GM18868 (cell line): ENCODE data around the gene RELT.

Source experiments
- ATAC-seq: cut with Tn5 transposase; IDR thresholded peaks from one replicate; pipeline ENCODE4 v1.9.1; 2021; ENCODE audit warnings: mild to moderate bottlenecking, moderate library complexity; ENCODE audit not compliant: unreplicated experiment

Gene RELT

DNA sequence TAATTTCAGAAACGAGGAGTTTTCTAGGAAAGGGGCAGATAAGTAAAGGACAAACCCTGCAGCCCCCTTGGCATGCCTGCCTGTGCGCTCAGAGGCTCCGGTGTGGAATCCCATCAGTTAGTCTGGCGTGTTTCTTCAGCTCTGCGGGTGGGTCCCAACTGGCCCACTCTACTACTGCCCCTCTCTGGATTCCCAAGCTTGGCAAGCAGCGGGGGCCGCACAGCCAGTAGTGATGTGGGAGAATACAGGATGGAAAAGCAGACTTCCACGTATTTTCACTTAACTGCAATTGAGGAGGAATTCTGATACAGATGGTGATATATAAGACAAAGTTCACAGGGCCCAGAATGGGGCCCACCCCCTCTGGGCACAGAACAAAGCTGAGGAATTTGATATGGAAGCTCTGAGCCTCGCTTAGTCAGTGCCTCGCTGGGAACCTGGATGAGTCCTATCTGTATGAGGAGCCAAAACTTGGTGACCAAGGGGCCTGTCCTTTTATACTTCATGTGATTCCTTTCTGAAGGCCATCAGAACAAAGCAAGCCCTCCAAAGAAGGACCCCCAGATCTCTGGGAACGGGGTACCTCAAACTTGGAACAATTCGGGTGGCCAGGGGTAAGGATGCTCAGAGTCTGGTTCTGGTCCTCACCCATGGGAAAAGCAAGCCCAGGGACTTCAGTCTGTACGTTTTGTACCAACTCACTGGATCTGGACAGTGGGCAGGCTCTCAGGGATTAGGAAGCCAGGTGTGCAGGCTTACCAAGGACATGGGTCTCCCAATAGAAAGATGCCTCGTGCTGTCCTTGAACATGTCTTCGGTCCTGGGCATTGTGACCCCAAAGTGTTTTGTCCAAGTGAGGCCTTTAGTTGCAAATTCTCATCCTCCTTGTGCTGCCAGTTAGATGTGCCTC lies 26.0 kb downstream of the RELT start:
- no peak for ATAC-seq

DNA sequence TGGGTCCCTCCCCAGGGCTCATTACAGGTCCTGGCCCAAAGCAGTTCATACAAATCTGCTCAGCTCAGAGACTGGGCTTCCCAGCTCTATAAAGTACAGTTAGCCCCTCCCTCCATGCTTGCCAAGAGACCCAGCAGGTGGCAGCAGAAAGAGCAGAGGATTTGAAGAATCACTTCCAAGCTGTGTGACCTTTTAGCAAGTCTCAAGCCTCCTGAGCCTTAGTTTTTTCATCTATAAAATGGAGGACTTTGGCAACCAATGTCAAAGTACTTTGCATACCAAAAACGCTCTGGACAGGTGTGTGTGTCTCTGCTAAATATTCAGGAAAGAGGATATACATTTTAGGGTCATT lies 26.6 kb downstream of the RELT start:
- ATAC-seq = no peak

DNA sequence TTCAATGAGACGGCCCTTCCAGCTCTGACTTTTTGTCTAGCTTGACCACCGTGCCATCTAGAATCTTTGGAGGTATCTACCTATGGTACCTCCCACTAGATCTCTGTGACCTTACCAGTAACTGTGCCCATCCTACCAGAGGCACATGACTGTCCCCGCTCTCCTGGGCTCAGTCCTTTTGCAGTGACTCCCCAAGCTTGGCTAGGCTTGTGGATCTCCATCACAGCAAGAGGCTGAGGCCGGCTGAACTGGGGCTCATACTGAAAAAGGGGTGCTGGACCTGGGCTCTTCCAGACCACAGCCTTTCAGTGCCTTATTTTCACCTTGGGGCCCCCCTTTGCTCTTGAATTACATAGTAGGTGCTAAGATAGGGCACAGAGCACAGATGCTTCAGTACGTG lies 27.3 kb downstream of the RELT start:
- no peak for ATAC-seq

DNA sequence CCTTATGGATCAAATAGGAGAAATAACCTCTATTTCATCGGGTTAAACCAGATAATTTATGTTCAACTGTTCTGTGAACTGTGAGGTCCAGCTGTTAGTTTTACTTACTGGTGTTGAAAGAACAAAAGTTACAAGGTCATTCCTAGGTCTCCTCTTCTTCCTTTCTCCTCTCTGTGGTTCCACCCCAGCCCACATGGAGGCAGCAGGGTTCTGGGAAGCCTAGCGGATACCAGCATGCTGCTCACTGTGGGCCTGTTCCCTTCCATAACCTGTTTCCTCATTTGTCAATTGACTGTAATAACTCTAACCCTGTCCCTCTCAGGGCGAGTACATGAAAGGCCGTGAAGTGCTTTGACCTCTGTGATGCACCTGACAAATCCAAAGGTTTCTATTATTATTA lies 27.8 kb downstream of the RELT start:
- no peak for ATAC-seq

DNA sequence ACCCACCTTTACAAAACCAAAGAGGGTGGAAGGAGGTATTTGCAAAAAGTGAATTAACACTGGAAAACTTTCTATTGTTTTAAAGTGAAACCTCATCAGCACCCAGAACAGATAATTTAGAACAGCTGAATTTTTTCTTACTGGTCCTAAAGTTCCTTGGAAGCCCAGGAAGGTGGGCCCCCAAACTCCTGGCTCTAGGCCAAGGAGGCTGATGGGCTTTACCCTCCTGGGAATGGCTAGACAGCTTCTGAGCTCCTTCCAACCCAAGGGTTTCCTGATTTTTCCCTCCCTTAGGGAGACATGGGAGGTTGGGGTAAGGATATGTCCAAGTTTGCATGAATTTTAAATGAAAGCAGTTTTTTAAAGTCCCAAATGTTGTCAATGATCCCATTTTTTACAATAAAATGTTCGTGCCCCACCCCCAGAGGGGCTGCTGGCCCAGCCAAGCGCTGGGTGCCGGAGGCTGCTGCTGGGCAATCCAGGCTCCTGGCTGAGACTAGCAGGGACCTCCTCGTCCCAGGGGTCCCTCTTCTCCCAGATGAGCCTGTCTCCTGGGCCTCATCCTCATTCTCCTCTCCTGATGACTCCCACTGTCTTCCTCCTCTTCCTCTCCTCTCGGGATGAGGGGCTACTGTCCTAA lies 28.4 kb downstream of the RELT start:
- no peak for ATAC-seq

DNA sequence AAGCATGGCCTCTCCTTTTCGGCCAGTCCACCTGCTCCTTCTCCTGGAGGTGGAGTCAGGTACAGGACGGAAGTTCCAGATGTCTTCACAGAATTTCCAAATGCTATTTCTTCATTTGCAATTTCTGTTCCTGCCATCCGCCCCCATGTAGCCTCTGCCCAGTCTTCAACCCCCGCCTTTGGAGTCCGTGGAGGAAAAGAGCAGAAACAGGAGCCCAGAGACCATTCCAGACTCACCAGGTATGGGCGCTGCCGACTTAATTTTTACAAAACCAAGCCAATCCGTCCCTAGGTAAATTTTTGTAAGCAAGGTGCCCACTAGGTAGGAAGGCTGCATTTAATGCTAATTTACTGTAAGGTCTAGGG lies 28.9 kb downstream of the RELT start:
- ATAC-seq = no peak

DNA sequence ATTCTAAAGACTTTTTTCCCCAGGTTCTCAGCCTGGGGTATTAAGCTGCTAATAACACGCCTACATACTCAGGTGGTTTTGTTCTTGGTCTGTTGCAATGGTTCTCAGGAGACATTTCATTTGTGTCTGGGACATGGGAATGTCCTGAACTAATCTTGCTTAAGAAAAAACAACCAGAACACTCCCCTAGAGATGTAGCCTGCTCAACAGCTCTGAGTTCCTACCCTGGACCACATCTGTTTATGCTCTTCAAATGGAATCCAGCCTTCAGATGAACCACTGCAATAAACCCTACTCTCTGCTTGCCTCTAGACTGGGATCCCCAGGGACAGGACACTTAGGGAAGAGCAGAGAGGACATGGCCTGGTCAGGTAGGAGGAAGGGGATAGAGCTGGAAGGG lies 29.9 kb downstream of the RELT start:
- no peak for ATAC-seq

DNA sequence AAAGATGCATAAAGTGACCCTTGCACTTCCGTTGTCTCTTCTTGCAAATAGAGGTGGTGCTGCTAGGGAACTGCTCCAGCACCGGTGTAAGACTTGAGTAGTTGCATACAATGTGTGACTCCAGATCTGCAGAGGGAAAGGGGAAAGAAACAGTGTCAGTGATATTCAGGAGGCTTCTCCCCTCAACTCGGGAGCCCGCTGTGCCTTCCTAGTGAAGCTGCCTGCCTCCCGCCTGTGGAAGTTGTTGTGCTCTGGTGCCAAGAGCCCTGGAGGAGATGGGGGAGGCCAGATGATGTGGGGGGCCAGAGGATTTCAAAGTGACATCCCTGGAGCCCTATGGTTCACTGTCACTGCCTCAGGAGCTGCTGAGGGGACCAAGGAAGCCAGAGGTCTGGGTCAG lies 30.4 kb downstream of the RELT start:
- ATAC-seq = no peak

DNA sequence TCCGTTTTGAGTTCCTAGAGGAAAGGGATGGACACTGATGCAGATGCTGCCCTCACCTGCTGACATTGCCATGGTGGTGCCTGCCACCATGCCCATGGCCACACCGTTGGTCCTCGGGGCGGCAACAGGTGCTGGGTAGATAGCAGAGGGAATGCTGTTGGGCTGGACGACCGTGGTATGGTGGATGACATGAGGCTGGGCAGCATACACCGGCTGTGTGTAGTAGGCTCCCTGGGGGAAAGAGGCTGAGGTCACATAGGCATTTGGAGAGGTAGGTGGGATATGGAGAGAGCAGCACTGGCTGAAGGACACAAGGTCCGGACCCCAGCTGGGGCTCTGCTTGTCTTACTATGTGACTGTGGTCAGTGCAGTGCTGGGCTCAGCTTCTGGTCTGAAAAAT lies 33.2 kb downstream of the RELT start:
- no peak for ATAC-seq

DNA sequence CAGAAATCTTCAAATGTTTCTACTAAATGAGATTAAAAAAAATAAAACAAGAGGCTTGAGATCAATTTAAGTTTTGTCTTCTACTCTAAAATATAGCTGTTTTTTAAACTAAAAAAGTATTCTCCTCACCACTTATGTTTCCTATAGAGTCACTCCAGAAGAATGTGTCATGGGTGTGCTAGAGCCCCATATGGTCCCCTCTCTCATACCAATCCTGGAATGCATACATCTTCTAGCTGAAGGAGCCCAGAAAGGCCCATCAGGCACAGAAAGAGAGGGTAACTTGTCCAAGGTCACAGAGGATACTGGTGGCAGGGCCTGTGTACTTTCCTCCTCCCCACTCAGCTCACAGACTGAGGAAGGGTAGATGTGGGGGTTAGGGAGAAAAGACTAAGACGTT lies 34.4 kb downstream of the RELT start:
- ATAC-seq = no peak

DNA sequence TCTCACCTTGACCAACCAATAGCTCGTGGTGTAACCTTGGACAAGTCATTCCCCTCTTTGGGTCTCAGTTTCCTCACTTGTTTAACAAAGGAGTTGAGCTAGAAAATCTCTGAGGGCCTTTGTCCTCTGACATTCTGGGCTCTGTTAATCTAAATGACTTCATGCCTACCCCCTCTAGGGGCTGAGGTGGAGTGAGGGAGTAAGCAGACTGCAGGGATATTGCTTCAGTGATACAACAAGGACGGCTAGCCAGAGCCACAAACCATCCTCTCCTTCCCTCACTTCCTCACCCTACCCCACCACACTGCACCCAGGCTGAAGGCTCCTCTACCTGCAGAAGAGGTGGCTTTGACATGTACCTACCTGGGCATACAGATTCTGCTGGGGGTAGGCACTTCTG lies 34.8 kb downstream of the RELT start:
- no peak for ATAC-seq

DNA sequence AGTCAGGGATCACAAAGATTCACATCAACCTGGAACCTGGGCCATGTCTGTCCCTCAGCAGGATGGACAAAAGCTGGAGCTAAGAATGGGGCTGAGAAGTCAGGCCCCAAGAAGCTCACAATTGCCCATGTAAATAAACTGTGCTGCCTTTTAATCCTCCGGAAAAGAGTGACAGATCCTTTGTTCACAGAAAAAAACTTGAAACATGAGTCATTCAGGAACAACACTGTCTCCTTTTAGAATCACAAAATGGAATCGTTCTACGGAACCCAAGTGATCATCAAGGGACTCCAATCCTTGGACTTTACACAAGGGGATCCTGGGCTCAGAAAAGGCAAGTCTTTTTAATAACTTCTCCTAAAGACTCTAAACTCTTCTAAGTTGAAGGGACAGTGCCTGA lies 36.1 kb downstream of the RELT start:
- ATAC-seq = no peak

DNA sequence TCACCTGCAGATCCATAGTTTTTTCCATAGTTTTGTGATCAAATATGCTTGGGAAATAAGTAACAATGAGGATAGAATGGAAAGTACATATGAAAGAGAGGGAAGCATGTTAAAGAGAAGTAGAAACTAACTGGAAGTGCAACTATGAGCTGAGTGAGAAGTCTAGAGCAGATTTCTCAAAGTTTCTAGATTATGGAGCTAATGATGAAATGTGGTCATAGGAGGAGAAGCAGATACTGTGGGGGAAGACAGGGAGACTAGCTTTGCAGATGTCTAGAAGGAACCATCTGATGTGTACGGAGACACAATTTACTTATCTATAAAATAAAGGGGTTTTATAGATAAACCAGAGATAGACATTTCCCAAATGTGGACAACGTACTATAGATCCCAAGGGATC lies 37.1 kb downstream of the RELT start:
- no peak for ATAC-seq

DNA sequence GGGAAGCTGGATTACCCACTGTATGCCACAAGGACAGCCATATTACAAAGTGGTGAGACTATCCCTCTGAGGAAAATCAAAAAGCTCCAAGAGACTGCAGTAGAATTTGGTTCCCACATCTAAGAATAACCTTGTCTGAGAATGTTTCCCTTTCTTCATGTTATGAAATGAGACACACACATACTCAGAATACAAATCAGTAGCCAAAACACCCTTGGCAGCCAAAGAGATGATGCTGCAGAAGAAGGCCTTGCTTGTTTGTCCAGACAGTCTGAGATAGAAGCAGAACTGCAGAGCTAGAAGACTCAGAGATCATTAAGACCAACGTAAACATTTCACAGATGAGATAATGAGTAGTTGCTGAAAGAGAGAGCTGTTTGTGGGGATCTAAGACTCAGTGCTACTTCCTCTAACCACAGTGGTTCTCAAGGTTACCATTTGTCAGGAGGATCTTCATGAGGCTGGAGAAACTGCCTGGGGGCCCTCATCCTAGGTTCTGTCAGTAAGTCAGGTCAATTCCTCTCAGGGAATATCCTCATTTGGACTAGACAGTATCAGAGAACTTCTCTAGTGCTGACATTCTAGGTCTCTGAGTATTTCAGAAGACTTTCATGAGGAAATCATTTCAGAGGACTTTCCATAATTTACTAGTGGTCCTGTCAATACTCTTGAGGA lies 38.9 kb downstream of the RELT start:
- ATAC-seq = peak; percentile 40

DNA sequence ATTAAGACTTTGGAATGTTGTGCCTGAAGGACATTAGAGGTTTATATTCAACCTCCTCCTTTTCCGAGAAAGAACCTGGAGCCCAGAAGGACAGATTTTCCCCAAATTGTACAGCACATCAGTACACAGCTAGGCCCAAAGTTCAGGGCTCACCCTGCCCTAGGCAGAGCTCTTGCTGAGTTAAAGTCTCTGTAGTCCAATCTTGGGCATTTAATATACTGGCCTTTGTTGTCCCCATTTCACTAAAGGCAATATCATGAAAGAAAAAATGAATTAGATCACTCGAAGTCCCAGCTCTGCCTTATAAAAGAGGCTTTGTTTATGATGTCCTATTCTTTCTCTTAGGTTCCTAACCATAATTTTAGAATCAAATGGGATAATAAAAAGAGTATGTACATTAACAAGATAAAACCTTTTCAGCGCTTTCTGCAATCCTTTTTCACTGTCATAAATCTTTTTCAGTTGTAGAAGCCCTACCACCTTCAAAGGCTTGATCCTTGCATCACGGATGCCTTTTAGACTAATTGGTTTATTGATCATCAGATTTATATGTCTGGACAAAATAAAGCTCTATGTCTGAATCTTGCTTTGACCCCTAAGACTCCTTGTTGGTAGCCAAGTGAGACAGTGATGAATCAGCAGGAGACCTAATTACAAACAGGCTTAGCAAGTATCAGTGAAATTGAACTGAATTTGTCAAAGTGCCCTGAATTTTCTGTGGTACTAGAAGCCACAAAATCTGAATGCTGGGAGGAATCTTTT lies 39.8 kb downstream of the RELT start:
- ATAC-seq = no peak

DNA sequence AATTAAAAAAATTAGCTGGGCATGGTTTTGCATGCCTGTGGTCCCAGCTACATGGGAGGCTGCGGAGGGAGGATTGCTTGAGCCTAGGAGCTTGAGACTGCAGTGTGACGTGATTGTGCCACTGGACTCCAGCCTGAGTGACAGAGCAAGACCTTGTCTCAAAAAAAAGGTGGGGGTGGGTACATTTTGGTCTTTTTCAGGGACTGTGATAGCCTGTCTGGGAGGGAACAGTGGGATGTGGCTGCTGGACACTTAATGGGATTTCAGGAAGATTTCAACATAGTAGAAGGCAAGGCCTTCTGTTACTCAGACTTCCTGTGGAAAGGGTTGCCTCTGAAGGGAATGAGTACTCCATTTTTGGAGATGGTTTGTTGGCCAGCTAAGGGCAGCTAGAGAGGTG lies 40.6 kb downstream of the RELT start:
- ATAC-seq = no peak

DNA sequence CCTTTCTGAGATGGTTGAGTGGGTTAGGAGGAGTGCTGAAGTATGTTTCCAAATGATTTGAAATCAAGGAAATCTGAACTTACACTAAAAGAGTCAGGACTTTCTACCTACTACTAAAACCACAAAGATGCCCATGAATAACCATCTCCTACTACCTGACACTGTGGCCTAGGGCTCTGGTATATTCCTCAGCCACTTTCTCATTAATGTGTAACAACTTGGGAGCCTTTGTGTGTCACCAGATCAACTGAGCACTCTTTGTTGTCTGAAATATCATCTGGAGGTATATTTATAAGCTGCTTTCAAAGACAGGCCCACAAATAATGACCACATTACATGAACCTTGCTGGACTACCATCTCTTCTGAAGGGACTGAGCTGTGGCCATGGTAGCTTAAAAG lies 43.9 kb downstream of the RELT start:
- ATAC-seq = no peak

DNA sequence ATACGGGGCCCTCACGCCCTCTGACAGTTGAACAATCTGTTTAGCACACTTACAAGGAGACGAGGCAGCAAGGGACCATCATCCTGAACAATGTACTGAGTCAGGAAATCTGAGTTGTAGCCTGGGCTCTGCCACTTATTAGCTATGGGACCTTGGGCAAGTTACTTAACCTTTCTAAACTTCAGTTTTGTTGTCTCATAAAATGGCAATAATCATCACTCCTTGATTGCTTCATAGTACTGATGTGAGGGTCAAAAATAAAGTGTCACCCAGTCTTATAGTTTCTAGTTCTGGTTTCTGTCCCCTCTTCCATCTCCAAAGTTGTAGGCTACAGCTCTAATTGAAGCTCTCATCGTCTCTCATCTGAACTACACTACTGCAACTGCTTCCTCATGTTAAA lies 46.7 kb downstream of the RELT start:
- ATAC-seq = no peak

DNA sequence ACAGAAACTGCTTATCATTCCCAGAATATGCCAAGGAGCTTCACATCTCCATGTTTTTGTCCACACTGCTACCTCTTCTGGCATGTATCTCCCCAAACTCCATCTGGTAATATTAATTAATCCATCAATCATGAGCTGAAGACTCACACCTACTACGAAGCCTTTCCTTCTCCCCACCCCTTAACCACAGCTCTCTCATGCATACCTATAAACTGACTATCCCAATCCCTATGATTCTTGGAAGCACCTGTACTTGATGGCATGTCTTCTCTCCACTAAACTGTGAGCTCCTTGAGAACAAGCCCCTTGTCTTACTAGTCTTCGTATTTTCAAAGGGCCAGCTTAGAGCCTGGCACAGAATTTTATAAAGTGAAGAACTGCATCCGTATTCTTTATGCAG lies 47.3 kb downstream of the RELT start:
- no peak for ATAC-seq

DNA sequence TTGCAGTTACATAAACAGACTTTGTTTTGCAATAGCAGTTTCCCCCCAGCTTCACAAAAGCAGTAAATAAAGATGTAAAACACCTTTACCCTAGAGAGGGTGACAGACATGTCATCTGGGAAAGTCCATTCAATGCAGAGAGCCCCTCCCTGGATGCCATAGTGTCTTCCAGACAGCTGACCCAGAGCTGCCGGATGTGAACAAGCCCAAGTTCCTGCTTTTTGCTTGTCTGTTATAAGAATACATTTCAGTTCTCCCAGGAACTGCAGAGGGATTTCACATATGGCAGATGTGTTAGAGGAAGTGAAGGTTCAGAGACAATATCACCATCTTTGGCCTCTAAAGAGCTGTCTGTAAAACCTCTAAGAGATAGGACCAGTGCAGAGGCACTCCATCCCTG lies 48.9 kb downstream of the RELT start:
- no peak for ATAC-seq

DNA sequence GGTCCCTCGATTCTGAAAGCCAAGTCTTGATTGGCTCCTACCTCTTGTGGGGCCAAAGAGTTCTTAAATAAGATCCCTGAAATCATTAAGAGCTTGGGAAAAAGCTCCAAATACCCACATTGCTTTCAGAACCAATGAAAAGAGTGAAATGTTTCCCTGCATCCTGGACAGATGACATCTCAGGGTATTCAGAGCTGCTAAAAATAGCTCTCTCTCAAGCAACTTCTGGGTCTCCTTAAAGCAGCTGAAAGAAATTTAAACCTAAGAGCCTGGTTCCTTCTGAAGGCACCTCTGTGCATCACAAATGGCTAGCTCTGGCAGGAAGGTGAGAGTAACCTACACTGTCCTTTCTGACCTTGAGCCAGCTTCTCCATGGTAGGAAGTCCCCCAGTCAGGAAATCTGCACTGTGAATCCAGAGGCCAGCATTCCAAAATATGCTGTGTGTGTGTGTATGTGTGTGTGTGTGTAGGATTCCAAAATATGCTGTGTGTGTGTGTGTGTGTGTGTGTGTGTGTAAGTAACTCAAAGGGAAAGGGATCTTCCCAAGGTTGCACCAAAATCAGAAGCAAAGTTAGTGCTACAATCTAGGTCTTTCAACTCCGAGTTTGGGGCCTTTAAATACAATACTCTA lies 50.1 kb downstream of the RELT start:
- ATAC-seq = no peak
